Stimulated activated CD8-positive, alpha-beta memory T cell treated with anti-CD3 and anti-CD28 coated beads, Interleukin-7, amount 100 ng/mL, for 24 hours (primary cell): ENCODE data around the gene BLOC1S1.
A peak's percentile ranks its signal among the peaks of the same experiment; 100 is the strongest.

Experiments
- DNase-seq: peaks from one replicate; pipeline ENCODE4 v3.0.0-alpha.2; 2020; ENCODE audit warnings: low read depth

Gene BLOC1S1

GRCh38 chr12:55715833-55716581, at the start of gene BLOC1S1:
BLOC1S1 (plus strand) TSS chr12:55716046; CDS start chr12:55716052, 6 bp downstream.
- DNase-seq = peak; percentile 92

DNA sequence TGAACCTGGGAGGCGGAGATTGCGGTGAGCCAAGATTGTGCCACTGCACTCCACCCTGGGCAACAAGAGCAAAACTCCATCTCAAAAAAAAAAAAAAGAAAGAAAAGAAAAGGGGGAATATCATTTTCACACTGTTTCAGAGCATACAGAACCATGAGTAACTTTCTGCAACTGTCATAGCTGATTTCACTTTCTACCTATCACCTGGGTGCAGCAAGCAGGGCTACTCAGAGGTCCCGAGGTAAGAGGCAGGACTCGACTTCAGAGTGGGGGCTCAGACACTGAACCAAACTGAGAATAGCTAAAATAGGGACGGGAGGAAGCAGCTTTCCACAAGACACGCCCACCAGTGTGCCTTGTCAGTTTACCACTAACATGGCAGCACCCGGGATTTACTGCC, 49.3 kb upstream of the BLOC1S1 start:
- DNase-seq = no peak

DNA sequence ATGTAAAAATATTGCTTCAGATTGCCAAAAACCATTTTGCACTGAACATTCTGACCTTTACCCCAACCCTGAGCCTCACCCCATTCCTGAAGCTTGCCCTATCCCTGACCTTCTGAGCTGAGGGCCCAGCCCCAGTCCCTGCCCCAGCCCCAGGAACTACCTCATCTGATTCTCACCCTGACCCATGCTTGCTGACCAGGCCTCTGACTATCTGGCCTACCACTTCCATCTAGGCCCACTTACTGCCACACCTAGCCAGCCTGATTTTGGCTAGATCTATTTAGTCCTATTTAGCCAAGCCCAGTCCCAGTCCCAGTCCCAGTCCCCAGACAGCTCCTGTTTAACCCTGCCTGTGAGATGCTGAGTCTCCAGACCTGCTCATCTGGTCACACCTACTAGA, 45.6 kb upstream of the BLOC1S1 start:
- no peak for DNase-seq

DNA sequence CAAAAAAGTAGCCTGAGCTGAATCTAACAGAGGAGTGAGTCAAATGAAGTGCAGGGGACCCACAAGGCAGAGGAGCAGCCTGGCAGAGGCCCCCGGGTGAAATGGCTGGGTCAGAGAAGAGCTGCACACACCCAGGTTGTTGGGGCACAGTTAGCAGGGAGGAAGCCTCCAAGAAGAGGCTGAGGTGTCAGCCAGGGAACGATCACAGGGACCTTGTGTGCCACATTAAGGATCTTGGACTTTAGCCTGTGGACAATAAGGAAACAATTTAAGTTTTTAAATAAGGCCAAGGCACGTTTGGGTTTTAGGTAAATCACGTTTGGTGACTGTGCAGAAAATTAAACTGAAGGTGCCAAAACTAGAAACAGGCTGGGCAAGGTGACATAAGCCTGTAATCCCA, 44.1 kb upstream of the BLOC1S1 start:
- no peak for DNase-seq

DNA sequence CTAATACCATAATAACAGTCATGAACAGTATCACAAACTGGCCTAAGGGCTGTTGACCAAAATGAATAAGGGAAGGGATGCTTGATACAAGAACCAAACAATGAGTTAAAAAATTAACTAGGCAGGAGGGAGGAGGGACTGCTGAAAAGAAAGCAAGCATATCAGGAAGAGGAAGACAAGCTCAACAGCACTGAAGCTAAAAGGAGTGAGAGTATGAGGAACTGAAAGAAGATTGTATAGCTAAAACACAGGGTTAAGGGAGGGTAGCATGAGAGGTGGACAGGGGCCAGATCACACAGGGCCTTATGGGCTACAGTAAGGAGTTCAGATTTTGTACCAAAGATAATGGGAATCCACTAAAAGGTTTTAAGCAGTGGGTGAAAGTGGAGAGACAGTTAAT, 42.2 kb upstream of the BLOC1S1 start:
- DNase-seq = no peak

DNA sequence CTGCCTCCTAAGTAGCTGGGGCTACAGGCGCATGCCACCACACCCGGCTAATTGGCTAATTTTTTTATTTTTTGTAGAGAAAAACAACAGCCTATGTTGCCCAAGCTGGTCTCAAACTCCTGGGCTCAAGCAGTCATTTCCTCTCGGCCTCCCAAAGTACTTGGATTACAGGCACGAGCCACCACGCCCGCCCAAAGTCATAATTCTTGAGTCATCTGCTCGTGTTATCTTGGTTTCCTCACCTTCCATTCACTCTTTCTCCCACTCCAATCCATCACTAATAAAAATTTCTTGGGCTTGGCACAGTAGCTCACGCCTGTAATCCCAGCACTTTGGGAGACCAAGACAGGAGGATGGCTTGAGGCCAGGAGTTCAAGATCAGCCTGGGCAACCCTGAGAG, 40.2 kb upstream of the BLOC1S1 start:
- DNase-seq = no peak

- no peak for DNase-seq
These were observed 39.1 kb upstream of the BLOC1S1 start for GRCh38 chr12:55676707-55677106.

- no peak for DNase-seq
These were observed 36.2 kb upstream of the BLOC1S1 start for GRCh38 chr12:55679691-55680090.

GRCh38 chr12:55681142-55682077, 34.4 kb upstream of the BLOC1S1 start:
- no peak for DNase-seq

- DNase-seq = no peak
These were observed 33.6 kb upstream of the BLOC1S1 start for GRCh38 chr12:55682087-55682796.

DNA sequence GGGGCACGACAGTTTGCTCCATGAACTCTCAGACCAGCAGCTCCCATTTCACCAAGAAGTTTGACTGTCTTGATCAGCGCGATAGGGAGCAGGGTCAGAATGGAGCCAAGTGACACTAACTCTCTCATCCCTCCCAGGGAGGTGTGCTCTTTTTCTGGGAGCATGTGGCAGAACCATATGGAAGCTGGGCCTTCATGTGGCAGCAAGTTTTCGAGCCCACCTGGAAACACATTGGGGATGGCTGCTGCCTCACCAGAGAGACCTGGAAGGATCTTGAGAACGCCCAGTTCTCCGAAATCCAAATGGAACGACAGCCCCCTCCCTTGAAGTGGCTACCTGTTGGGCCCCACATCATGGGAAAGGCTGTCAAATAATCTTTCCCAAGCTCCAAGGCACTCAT, 32.2 kb upstream of the BLOC1S1 start:
- DNase-seq = no peak

GRCh38 chr12:55684761-55685370, 31.0 kb upstream of the BLOC1S1 start:
- no peak for DNase-seq

DNA sequence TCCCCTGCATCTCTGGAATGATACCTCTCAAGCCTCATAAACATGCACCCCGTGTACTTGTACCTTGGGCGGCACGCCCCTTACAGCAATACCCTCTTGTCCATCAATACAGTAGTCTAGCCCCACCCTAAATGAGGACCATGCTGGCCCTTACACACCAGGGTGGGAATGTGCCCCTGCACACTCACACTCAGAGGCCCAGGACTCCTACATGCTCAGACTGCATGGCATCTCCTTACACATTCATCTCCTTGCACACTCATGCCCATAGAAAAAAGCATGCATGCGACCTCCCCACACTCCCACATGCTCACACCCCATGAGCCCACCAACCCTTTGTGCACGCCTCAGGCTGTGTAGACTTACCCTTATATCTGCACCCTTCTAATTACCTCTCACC, 30.2 kb upstream of the BLOC1S1 start:
- no peak for DNase-seq

DNA sequence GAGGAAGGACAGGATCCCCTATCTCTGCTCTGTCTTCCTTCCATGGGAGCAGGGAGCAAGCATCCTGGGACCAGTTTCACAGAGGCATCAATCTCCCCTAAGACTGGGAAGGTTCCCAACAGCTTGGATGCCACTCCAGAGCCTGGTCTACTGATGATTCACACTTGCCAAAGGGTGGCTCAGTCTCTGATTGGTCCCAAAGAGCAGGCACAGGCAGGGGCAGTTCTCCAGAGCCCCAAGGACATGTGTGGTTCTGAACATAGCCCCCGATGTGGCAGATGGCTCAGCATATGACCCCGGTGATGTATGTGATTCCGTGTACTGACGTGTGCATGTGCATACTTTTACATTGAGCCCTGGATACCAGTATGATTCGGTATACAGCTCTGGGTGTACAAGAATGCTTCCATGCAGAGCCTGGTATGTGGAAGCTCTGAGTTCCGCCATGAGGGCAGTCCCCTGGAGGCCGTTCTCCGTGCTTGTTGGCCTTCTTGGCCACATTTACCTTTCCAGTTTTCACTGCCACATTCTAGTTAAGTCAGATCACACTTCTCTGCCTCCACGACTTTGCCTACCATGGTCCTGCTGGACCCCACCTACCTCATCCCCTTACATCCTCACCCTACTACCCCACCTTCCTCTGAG, 29.4 kb upstream of the BLOC1S1 start:
- no peak for DNase-seq

DNA sequence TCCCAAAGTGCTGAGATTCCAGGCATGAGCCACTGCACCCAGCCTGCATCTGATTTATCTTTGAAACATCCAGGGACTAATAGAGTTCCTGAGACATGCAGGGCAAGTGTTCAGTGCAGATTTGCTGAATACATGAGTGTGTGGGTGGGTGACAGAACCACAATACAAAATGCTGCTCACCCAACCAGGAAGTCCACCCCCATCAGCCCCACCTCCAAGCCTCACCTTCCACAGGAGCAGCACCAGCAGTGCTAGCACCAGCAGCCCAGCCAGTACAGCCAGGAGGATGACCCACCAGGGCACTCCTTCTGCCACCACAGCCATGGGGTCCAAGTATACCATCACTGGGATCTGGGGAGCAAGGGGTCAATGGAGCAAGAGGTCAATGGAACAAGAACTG, 28.1 kb upstream of the BLOC1S1 start:
- DNase-seq = no peak

DNA sequence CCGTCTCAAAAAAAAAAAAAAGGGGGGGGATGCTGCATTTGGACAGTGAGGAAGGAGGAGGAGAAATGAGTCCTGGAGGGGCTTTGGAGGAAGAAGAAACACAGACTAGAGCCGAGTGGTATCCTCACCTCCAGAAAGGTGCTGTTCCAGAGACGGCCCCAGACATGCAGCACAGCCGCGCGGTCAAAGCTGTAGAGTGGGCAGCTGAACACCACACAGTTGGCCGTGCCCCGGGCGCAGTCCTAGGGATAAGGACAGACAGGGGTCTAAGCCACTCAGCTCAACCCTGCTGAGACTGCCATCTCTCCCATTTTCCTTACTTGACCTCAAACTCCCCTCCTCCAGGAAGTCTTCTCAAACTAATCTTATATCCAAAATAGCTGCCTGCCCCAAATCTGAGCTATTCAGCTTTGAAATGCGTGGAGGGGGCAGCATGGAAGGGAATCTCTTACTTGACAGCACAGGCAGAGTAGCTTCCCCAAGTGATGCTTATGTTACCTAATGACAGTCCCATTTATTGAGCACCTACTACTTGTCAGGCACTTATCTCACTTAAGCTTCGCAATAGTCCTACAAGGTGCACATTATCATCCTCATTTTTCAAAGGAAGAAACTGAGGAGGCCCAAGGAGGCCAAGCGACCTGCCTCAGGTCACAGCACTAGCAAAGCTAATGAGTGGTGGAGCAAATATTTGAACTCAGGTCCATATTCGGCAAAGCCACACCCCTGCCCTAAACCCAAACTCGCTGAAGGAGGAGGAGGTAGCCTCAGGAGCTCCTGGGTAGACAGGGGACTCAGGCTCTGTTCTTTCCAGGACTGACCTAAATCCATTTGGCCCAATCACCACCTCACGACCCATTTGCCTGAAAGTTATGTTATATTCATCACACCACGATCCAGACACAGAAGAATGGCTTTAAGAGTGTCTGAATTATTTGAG, 26.9 kb upstream of the BLOC1S1 start:
- DNase-seq = no peak

- DNase-seq = no peak
These were observed 23.1 kb upstream of the BLOC1S1 start for GRCh38 chr12:55692631-55693322.

DNA sequence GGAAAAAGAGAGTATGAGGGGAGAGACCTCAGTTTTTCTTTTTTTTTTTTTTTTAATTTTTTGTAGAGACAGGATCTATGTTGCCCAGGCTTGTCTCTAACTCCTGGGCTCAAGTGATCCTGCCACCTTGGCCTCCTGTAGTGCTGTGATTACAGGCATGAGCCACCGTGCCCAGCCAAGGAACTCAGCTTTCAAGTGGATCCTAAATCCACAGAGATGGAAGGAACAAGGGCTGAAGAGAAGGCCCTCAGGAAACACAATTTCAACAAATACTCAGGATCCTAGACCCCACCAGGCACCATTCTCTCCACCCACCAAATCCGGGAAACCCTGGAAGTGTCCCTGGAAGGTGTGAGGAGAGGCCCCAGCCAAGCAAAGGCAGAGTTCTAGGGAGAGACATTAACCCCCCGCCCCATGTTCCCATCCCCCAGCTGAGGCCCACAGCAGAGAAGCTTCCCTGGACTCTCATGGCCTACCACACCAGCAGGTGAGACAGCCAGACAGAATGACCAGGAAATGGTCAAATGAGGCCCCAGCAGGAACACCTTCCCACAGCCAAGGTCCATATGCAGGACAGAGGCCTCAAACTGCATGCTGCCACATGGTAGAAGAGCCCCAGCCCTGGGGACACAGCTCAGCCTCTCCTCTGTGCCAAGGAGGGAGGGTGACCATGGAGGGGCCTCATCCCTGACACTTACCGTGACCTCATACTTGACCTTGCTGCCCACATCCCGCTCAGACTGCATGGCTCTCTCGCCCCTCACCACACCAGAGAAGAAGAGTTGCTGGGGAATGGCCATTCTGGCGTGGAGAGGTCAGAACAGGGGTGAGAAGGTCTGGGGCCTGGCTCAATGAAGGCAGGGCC, 22.3 kb upstream of the BLOC1S1 start:
- DNase-seq = no peak

GRCh38 chr12:55694188-55694515, 21.7 kb upstream of the BLOC1S1 start:
- DNase-seq = no peak
